GM23338 (cell line): ENCODE measurements around the gene IL21R. TPM values are rescaled to one million over a fixed set of nuclear protein-coding genes. Genes with fewer than 3 reads are reported as not detected.

ENCODE experiments used
- ATAC-seq: fragments of 200-7000 bp; cut with Tn5 transposase; 3 replicates; pipeline ENCODE4 v1.9.1; 2020
- DNase-seq: peaks from one replicate; pipeline ENCODE4 v3.0.0-alpha.2; 2015; ENCODE audit warnings: low spot score
- H2AFZ ChIP-seq: fragments of 200-600 bp; sonication (generic); 2 replicates; pipeline ENCODE4 v1.8.0; 2016; ENCODE audit warnings: antibody characterized with exemption, mild to moderate bottlenecking, moderate library complexity
- H3F3A ChIP-seq: fragments of 200-600 bp; sonication (generic); replicated peaks from 2 replicates; pipeline ENCODE4 v1.8.0; 2017; ENCODE audit warnings: antibody characterized with exemption, mixed run types, low read depth
- H3K27ac ChIP-seq: fragments of 200-600 bp; sonication (generic); 2 replicates; pipeline ENCODE4 v1.6.1; 2016; ENCODE audit warnings: low read depth
- H3K27me3 ChIP-seq: fragments of 200-600 bp; sonication (generic); 2 replicates; pipeline ENCODE4 v1.8.0; 2016; ENCODE audit warnings: mild to moderate bottlenecking, mixed run types, moderate library complexity; ENCODE audit not compliant: insufficient read depth
- H3K36me3 ChIP-seq: fragments of 200-600 bp; sonication (generic); 2 replicates; pipeline ENCODE4 v1.8.0; 2016; ENCODE audit warnings: mild to moderate bottlenecking; ENCODE audit not compliant: insufficient read depth
- H3K4me1 ChIP-seq: fragments of 200-600 bp; sonication (generic); 2 replicates; pipeline ENCODE4 v1.8.0; 2016; ENCODE audit warnings: mild to moderate bottlenecking, moderate library complexity; ENCODE audit not compliant: insufficient read depth
- H3K4me2 ChIP-seq: fragments of 200-600 bp; sonication (generic); 2 replicates; pipeline ENCODE4 v1.7.1; 2017; ENCODE audit warnings: mixed run types
- H3K4me3 ChIP-seq: fragments of 200-600 bp; sonication (generic); 2 replicates; pipeline ENCODE4 v1.6.1; 2016; ENCODE audit warnings: mixed run types
- H3K79me2 ChIP-seq: fragments of 200-600 bp; sonication (generic); replicated peaks from 2 replicates; pipeline ENCODE4 v1.8.0; 2017; ENCODE audit warnings: mild to moderate bottlenecking; ENCODE audit not compliant: insufficient read depth
- H3K9me2 ChIP-seq: fragments of 200-600 bp; sonication (generic); 2 replicates; pipeline ENCODE4 v1.8.0; 2017; ENCODE audit not compliant: insufficient read depth
- H4K20me1 ChIP-seq: fragments of 200-600 bp; sonication (generic); replicated peaks from 2 replicates; pipeline ENCODE4 v1.8.0; 2017; ENCODE audit warnings: mild to moderate bottlenecking; ENCODE audit not compliant: insufficient read depth
- H3K27ac Mint-ChIP-seq: 2 replicates; pipeline ENCODE4 v1.8.0; 2020; ENCODE audit warnings: inconsistent platforms, mild to moderate bottlenecking, moderate library complexity, mixed read lengths
- H3K27me3 Mint-ChIP-seq: 3 replicates; pipeline ENCODE4 v1.8.0; 2022; ENCODE audit warnings: low read depth, mild to moderate bottlenecking, moderate library complexity, mixed read lengths, inconsistent platforms; ENCODE audit not compliant: insufficient read depth, poor library complexity
- H3K36me3 Mint-ChIP-seq: 3 replicates; pipeline ENCODE4 v1.8.0; 2021; ENCODE audit warnings: low read depth, mild to moderate bottlenecking, inconsistent platforms, moderate library complexity, mixed read lengths
- H3K4me1 Mint-ChIP-seq: 3 replicates; pipeline ENCODE4 v1.8.0; 2020; ENCODE audit warnings: mild to moderate bottlenecking, inconsistent platforms, mixed read lengths
- H3K4me3 Mint-ChIP-seq: 3 replicates; pipeline ENCODE4 v1.8.0; 2021; ENCODE audit warnings: moderate library complexity, mild to moderate bottlenecking, inconsistent platforms, mixed read lengths
- H3K9me3 Mint-ChIP-seq: 3 replicates; pipeline ENCODE4 v1.8.0; 2020; ENCODE audit warnings: moderate library complexity, mild to moderate bottlenecking, inconsistent platforms, mixed read lengths
- CREB1 ChIP-seq: fragments of 250-450 bp; sonication (Bioruptor Pico); IDR thresholded peaks from 2 replicates; pipeline ENCODE4 v1.5.0; 2020; ENCODE audit warnings: low read depth, mild to moderate bottlenecking, moderate library complexity
- EZH2 ChIP-seq: fragments of 200-600 bp; sonication (generic); IDR thresholded peaks from one replicate; pipeline ENCODE4 v1.8.0; 2017; ENCODE audit warnings: antibody characterized with exemption, mild to moderate bottlenecking, low read depth; ENCODE audit not compliant: unreplicated experiment
- EZH2phosphoT487 ChIP-seq: fragments of 200-600 bp; sonication (generic); IDR thresholded peaks from one replicate; pipeline ENCODE4 v1.8.1; 2018; ENCODE audit warnings: antibody characterized with exemption; ENCODE audit not compliant: unreplicated experiment
- JUNB ChIP-seq: IDR thresholded peaks from one replicate; pipeline ENCODE4 v1.6.1; 2016; ENCODE audit warnings: antibody characterized with exemption; ENCODE audit not compliant: unreplicated experiment
- NANOG ChIP-seq: IDR thresholded peaks from 2 replicates; pipeline ENCODE4 v1.6.1; 2016; ENCODE audit warnings: antibody characterized with exemption, borderline replicate concordance
- POLR2AphosphoS5 ChIP-seq: IDR thresholded peaks from 2 replicates; pipeline ENCODE4 v1.6.1; 2016; ENCODE audit warnings: antibody characterized with exemption, low read depth
- STAT1 ChIP-seq: IDR thresholded peaks from one replicate; pipeline ENCODE4 v1.6.1; 2016; ENCODE audit warnings: antibody characterized with exemption; ENCODE audit not compliant: unreplicated experiment
- ZNF114 ChIP-seq: fragments of 250-450 bp; sonication (Bioruptor Pico); IDR thresholded peaks from 2 replicates; pipeline ENCODE4 v1.5.0; 2020; ENCODE audit warnings: mild to moderate bottlenecking, moderate library complexity
- ZNF331 ChIP-seq: fragments of 250-450 bp; sonication (Bioruptor Pico); IDR thresholded peaks from 2 replicates; pipeline ENCODE4 v1.5.0; 2020; ENCODE audit warnings: low read depth, mild to moderate bottlenecking, moderate library complexity
- polyA plus RNA-seq: library from polyadenylated mRNA; unstranded; fragments of >200 nt; fragmentation: Nextera tagmentation; extraction: Ambion mirVana; gene quantifications from 2 replicates; pipeline ENCODE4 v1.2.1, GENCODE V29; 2016
- total RNA-seq: library from RNA; depleted of rRNA; stranded (reverse); fragments of >200 nt; shearing (Covaris generic); gene quantifications from 2 replicates; pipeline ENCODE4 v1.2.3, GENCODE V29; 2014
- TF ChIP-seq, protein P1 (sequence below): IDR thresholded peaks from 2 replicates; pipeline ENCODE4 v1.6.1; 2016; ENCODE audit warnings: antibody characterized with exemption
- TF ChIP-seq, protein P2 (sequence below): IDR thresholded peaks from one replicate; pipeline ENCODE4 v1.6.1; 2018; ENCODE audit warnings: antibody characterized with exemption; ENCODE audit not compliant: unreplicated experiment
- TF ChIP-seq, protein P3 (sequence below), 2 experiments: fragments of 200-600 bp in 1 of 2; sonication (generic) in 1 of 2; conservative IDR thresholded peaks; 2 replicates each; pipeline versions ENCODE4 v1.5.1 to v1.6.1; 2016 to 2017; ENCODE audit warnings: antibody characterized with exemption in 2 of 2, low read depth in 2 of 2, mild to moderate bottlenecking in 2 of 2, moderate library complexity in 1 of 2

IL21R gene
- total and polyA plus RNA-seq, 2 experiments from 2014 or later, result 0.42 to 2.6 TPM

- H3K27me3 Mint-ChIP-seq, result no peaks in the 10 kb centered on the region
- Histone ChIP-seq H3K36me3 (no peaks in the 10 kb centered on the region), H3K4me3 (no peak overlapping the region), H4K20me1 (no peaks in the 10 kb centered on the region), H3K9me2 (no peaks in the 10 kb centered on the region), H3K4me1 (no peaks in the 10 kb centered on the region), H3K4me2 (no peak overlapping the region), H2AFZ (no peak overlapping the region), H3K27me3 (no peaks in the 10 kb centered on the region), H3K79me2 (no peaks in the 10 kb centered on the region), H3K27ac (no peak overlapping the region), H3F3A (no peaks in the 10 kb centered on the region)
- no peak for TF ChIP-seq ZNF114 (CRISPR knock-in tag)
- no peak for TF ChIP-seq JUNB
- TF ChIP-seq, protein P1, sequence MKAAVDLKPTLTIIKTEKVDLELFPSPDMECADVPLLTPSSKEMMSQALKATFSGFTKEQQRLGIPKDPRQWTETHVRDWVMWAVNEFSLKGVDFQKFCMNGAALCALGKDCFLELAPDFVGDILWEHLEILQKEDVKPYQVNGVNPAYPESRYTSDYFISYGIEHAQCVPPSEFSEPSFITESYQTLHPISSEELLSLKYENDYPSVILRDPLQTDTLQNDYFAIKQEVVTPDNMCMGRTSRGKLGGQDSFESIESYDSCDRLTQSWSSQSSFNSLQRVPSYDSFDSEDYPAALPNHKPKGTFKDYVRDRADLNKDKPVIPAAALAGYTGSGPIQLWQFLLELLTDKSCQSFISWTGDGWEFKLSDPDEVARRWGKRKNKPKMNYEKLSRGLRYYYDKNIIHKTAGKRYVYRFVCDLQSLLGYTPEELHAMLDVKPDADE, result no peak
- no peak for TF ChIP-seq EZH2
- TF ChIP-seq, protein P2, sequence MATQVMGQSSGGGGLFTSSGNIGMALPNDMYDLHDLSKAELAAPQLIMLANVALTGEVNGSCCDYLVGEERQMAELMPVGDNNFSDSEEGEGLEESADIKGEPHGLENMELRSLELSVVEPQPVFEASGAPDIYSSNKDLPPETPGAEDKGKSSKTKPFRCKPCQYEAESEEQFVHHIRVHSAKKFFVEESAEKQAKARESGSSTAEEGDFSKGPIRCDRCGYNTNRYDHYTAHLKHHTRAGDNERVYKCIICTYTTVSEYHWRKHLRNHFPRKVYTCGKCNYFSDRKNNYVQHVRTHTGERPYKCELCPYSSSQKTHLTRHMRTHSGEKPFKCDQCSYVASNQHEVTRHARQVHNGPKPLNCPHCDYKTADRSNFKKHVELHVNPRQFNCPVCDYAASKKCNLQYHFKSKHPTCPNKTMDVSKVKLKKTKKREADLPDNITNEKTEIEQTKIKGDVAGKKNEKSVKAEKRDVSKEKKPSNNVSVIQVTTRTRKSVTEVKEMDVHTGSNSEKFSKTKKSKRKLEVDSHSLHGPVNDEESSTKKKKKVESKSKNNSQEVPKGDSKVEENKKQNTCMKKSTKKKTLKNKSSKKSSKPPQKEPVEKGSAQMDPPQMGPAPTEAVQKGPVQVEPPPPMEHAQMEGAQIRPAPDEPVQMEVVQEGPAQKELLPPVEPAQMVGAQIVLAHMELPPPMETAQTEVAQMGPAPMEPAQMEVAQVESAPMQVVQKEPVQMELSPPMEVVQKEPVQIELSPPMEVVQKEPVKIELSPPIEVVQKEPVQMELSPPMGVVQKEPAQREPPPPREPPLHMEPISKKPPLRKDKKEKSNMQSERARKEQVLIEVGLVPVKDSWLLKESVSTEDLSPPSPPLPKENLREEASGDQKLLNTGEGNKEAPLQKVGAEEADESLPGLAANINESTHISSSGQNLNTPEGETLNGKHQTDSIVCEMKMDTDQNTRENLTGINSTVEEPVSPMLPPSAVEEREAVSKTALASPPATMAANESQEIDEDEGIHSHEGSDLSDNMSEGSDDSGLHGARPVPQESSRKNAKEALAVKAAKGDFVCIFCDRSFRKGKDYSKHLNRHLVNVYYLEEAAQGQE, result no peak
- TF ChIP-seq STAT1, result no peak
- TF ChIP-seq CREB1 (CRISPR knock-in tag), result no peak
- TF ChIP-seq POLR2AphosphoS5, result no peak
- TF ChIP-seq ZNF331 (CRISPR knock-in tag), result no peak
- TF ChIP-seq, protein P3, sequence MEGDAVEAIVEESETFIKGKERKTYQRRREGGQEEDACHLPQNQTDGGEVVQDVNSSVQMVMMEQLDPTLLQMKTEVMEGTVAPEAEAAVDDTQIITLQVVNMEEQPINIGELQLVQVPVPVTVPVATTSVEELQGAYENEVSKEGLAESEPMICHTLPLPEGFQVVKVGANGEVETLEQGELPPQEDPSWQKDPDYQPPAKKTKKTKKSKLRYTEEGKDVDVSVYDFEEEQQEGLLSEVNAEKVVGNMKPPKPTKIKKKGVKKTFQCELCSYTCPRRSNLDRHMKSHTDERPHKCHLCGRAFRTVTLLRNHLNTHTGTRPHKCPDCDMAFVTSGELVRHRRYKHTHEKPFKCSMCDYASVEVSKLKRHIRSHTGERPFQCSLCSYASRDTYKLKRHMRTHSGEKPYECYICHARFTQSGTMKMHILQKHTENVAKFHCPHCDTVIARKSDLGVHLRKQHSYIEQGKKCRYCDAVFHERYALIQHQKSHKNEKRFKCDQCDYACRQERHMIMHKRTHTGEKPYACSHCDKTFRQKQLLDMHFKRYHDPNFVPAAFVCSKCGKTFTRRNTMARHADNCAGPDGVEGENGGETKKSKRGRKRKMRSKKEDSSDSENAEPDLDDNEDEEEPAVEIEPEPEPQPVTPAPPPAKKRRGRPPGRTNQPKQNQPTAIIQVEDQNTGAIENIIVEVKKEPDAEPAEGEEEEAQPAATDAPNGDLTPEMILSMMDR (conservative IDR thresholded peaks at IDR 0.05; ENCODE audit: low read depth in 2 of 2), result no peak
- H3K4me1 Mint-ChIP-seq, result 0 out of 3 replicates have a peak, but pooled peaks cover 3% of the 10 kb centered on the region
- no peak overlapping the region for H3K4me3 Mint-ChIP-seq
- no peaks in the 10 kb centered on the region; the same call in 2 of the 3 replicates for H3K9me3 Mint-ChIP-seq
- ATAC-seq (no peak), DNase-seq (no peak)
- no peak overlapping the region for H3K27ac Mint-ChIP-seq
- peaks cover 53% of the 10 kb centered on the region for H3K36me3 Mint-ChIP-seq
Measured at GRCh38 chr16:27359051-27359450, 42.9 kb upstream of the IL21R start.

- Histone ChIP-seq H2AFZ (no peak overlapping the region), H3K4me1 (no peaks in the 10 kb centered on the region), H3K4me2 (no peak overlapping the region), H3K27ac (no peak overlapping the region), H3K4me3 (no peak overlapping the region), H3K9me2 (no peaks in the 10 kb centered on the region), H3K79me2 (no peaks in the 10 kb centered on the region), H4K20me1 (no peaks in the 10 kb centered on the region), H3K27me3 (no peaks in the 10 kb centered on the region), H3F3A (no peaks in the 10 kb centered on the region), H3K36me3 (no peaks in the 10 kb centered on the region)
- DNase-seq, result no peak
- H3K27ac Mint-ChIP-seq, result no peak overlapping the region
- no peaks in the 10 kb centered on the region for H3K27me3 Mint-ChIP-seq
- no peaks in the 10 kb centered on the region; the same call in 2 of the 3 replicates for H3K9me3 Mint-ChIP-seq
- peaks cover 47% of the 10 kb centered on the region for H3K36me3 Mint-ChIP-seq
- 0 out of 3 replicates have a peak, but pooled peaks cover 3% of the 10 kb centered on the region for H3K4me1 Mint-ChIP-seq
- H3K4me3 Mint-ChIP-seq, result no peak overlapping the region
- no peak for ATAC-seq
- TF ChIP-seq JUNB, result no peak
- TF ChIP-seq EZH2phosphoT487, result no peak
- TF ChIP-seq EZH2, result no peak
- TF ChIP-seq ZNF331 (CRISPR knock-in tag), result no peak
- no peak for TF ChIP-seq POLR2AphosphoS5
- TF ChIP-seq NANOG, result no peak
- TF ChIP-seq CREB1 (CRISPR knock-in tag), result no peak
- TF ChIP-seq, protein P2, result no peak
- TF ChIP-seq STAT1, result no peak
- no peak for TF ChIP-seq ZNF114 (CRISPR knock-in tag)
Measured at GRCh38 chr16:27359615-27360014, 42.4 kb upstream of the IL21R start.
